ENCODE measurements around the gene CMTM1.
A peak's percentile ranks its signal among the peaks of the same experiment; 100 is the strongest.

The CMTM1 gene

GRCh38 chr16:66539623-66540469, 26.4 kb upstream of the CMTM1 start:
- no peak for DNase-seq (ENCODE audit: low read depth in 2 of 2)

- DNase-seq (ENCODE audit: low read depth in 2 of 2), result no peak
These were observed 24.6 kb upstream of the CMTM1 start for GRCh38 chr16:66541388-66542355.

GRCh38 chr16:66542396-66542795, 23.8 kb upstream of the CMTM1 start:
- DNase-seq (ENCODE audit: low read depth in 2 of 2), result no peak

GRCh38 chr16:66543541-66543940, 22.7 kb upstream of the CMTM1 start:
- DNase-seq (ENCODE audit: low read depth in 2 of 2), result no peak

- no peak for DNase-seq (ENCODE audit: low read depth in 2 of 2)
These were observed 22.1 kb upstream of the CMTM1 start for GRCh38 chr16:66544016-66544757.

GRCh38 chr16:66547101-66547989, 18.9 kb upstream of the CMTM1 start:
- DNase-seq (ENCODE audit: low read depth in 2 of 2), result no peak

GRCh38 chr16:66548068-66548467, 18.2 kb upstream of the CMTM1 start:
- DNase-seq (ENCODE audit: low read depth in 2 of 2), result no peak

GRCh38 chr16:66548868-66549267, 17.4 kb upstream of the CMTM1 start:
- no peak for DNase-seq (ENCODE audit: low read depth in 2 of 2)

- peak; percentile 31 to 32 for DNase-seq (ENCODE audit: low read depth in 2 of 2)
These were observed 16.7 kb upstream of the CMTM1 start, which contains the start of gene TK2 for GRCh38 chr16:66549284-66550131. Gene TK2 (minus strand): TSS chr16:66550122. CDS start chr16:66550061, 61 bp downstream.

- no peak for DNase-seq (ENCODE audit: low read depth in 2 of 2)
These were observed 14.9 kb upstream of the CMTM1 start for GRCh38 chr16:66551348-66551759.

- no peak for DNase-seq (ENCODE audit: low read depth in 2 of 2)
These were observed 14.4 kb upstream of the CMTM1 start for GRCh38 chr16:66551788-66552285.

- DNase-seq (ENCODE audit: low read depth in 2 of 2), result peak; percentile 69 to 73
These were observed 13.7 kb upstream of the CMTM1 start, which contains the start of gene CKLF for GRCh38 chr16:66552286-66553177. Gene CKLF (plus strand): TSS chr16:66552576. CDS start chr16:66552716, 140 bp downstream.

- DNase-seq (ENCODE audit: low read depth in 2 of 2), result no peak
These were observed 13.0 kb upstream of the CMTM1 start for GRCh38 chr16:66553223-66553622.

- DNase-seq (ENCODE audit: low read depth in 2 of 2), result no peak
These were observed 12.2 kb upstream of the CMTM1 start for GRCh38 chr16:66554021-66554420.

- DNase-seq (ENCODE audit: low read depth in 2 of 2), result no peak
These were observed 11.7 kb upstream of the CMTM1 start for GRCh38 chr16:66554495-66554894.

- no peak for DNase-seq (ENCODE audit: low read depth in 2 of 2)
These were observed 6.1 kb upstream of the CMTM1 start for GRCh38 chr16:66560107-66560506.

GRCh38 chr16:66561381-66562080, 4.7 kb upstream of the CMTM1 start:
- DNase-seq (ENCODE audit: low read depth in 2 of 2), result no peak

GRCh38 chr16:66562409-66562808, 3.8 kb upstream of the CMTM1 start:
- DNase-seq (ENCODE audit: low read depth in 2 of 2), result no peak

Measured in fibroblast of skin of left biceps (primary cell).